GM13976 (cell line): ENCODE data around the gene MOCS1.

Source experiments
- DNase-seq: peaks from one replicate; pipeline ENCODE4 v3.0.0; 2012; ENCODE audit warnings: low spot score
- in situ Hi-C: fragments of 300-500 bp; cut with MboI; formaldehyde crosslinking; loops from one replicate; pipeline ENCODE4 v1.12.0; 2022; ENCODE audit warnings: low sequenced_read_pairs, mixed read lengths, inconsistent platforms; ENCODE audit not compliant: unreplicated experiment
- TF ChIP-seq, protein P1 (sequence below): IDR thresholded peaks from 2 replicates; pipeline ENCODE4 v1.5.1; 2012; ENCODE audit warnings: borderline replicate concordance, mild to moderate bottlenecking; ENCODE audit not compliant: insufficient read depth; ENCODE audit errors: extremely low read depth, missing control alignments, control extremely low read depth

MOCS1 gene

GRCh38 chr6:39889229-39889628, 45.0 kb downstream of the MOCS1 start:
- in situ Hi-C loops: loop anchor here (25.0 kb wide), 1 partner anchor 527 kb away; no protein-coding TSS in a partner anchor
- no peak for DNase-seq
- TF ChIP-seq, protein P1, sequence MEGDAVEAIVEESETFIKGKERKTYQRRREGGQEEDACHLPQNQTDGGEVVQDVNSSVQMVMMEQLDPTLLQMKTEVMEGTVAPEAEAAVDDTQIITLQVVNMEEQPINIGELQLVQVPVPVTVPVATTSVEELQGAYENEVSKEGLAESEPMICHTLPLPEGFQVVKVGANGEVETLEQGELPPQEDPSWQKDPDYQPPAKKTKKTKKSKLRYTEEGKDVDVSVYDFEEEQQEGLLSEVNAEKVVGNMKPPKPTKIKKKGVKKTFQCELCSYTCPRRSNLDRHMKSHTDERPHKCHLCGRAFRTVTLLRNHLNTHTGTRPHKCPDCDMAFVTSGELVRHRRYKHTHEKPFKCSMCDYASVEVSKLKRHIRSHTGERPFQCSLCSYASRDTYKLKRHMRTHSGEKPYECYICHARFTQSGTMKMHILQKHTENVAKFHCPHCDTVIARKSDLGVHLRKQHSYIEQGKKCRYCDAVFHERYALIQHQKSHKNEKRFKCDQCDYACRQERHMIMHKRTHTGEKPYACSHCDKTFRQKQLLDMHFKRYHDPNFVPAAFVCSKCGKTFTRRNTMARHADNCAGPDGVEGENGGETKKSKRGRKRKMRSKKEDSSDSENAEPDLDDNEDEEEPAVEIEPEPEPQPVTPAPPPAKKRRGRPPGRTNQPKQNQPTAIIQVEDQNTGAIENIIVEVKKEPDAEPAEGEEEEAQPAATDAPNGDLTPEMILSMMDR: no peak

DNA sequence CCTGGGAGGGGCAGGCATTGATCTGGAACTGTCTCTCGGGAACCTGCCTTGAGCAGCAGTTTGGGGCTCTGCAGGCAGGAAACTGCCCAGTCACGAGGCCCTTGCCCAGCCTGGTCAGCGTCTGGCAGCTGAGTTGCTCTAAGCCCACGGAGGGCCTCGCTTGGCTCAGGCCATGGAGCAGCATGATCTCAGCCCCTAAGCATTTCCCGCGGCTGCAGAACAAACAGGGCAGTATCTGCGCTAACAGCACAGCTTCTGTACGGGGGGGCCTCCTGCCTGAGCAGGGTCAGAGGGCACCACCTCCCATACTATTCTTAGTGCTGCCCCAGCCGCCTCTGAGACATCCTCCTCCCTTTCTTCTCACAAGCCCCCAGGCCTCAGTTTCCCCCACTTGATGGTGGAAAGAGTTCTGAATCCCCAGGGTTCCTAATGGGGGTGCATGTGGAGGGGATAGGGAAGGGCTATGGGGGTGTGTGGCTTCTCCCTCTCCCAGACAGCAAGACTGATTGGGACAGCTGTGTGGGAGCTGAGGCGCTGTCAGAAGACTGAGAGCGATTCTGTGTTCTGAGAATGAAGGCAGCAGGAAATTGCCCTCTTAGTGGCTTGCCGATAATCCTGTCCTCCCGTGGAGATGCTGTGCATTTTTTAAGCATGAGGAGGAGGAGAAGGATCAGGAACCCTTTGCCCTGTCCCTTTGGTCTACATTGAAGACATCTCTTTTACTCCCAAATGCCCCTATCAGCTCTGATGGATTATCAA, 46.4 kb downstream of the MOCS1 start:
- in situ Hi-C loops: loop anchor here (25.0 kb wide), 1 partner anchor 526 kb away; no protein-coding TSS in a partner anchor
- TF ChIP-seq, protein P1: no peak
- no peak for DNase-seq

DNA sequence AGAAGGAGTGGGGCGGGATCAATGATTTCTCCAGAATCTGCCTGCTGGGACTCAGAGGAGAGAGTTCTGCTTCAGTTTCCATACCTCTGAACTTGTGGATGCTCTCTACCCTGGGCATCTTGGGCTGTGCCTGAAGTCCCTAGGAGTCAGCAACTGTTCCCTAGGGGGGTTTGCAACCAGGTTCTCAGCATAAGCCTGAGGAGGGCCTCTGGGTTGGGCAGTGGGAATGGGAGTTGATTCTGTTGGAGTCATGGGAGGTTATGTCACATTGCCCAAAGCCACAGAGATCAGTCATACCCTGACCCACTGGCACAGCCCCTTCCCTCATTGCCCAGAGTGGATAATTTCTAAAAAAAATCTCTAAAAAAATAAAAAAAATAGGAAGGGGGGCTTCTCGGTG, 47.4 kb downstream of the MOCS1 start:
- in situ Hi-C loops: loop anchor here (25.0 kb wide), 1 partner anchor 525 kb away; no protein-coding TSS in a partner anchor
- DNase-seq: no peak
- TF ChIP-seq, protein P1: no peak

GRCh38 chr6:39885691-39886090, 48.6 kb downstream of the MOCS1 start:
- DNase-seq: no peak
- TF ChIP-seq, protein P1: no peak
- in situ Hi-C loops: loop anchor here (25.0 kb wide), 1 partner anchor 523 kb away; no protein-coding TSS in a partner anchor

- in situ Hi-C loops: loop anchor here (25.0 kb wide), 1 partner anchor 522 kb away; no protein-coding TSS in a partner anchor
- TF ChIP-seq, protein P1: no peak
- no peak for DNase-seq
Observed at GRCh38 chr6:39884696-39885095, 49.6 kb downstream of the MOCS1 start.

DNA sequence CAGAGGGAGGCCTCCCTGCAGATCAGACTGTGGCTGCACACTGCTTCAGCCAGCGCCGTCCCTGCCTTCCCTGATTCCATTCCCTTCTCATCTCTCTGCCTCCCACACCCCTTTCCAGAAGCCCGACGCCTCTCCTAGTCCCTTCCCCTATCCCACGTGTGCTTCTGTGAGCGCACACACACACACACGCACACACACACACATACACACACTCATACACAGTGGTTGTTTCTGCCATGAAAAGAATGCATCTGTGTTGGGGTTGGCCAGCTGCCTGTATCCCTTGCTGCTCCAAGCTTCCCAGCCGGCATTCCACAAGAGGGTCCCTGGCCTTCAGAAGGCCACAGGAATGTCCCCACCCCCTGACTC, 51.7 kb downstream of the MOCS1 start:
- in situ Hi-C loops: loop anchor here (25.0 kb wide), 1 partner anchor 520 kb away; no protein-coding TSS in a partner anchor
- DNase-seq: no peak

More for the DNA sequence above, 51.7 kb downstream of the MOCS1 start:
- TF ChIP-seq, protein P1: no peak
